GM19043 (cell line): ENCODE measurements around the gene RAB27B.

ENCODE experiments used
- ATAC-seq: cut with Tn5 transposase; IDR thresholded peaks from one replicate; pipeline ENCODE4 v1.9.1; 2021; ENCODE audit warnings: low read depth; ENCODE audit not compliant: unreplicated experiment

RAB27B gene

GRCh38 chr18:54859667-54860421 is 31.6 kb downstream of the RAB27B start:
- no peak for ATAC-seq

GRCh38 chr18:54860941-54861340 is 32.7 kb downstream of the RAB27B start:
- no peak for ATAC-seq

GRCh38 chr18:54867131-54867530 is 38.9 kb downstream of the RAB27B start:
- no peak for ATAC-seq

GRCh38 chr18:54871231-54871630 is 43.0 kb downstream of the RAB27B start:
- ATAC-seq: no peak

- no peak for ATAC-seq
Measured at GRCh38 chr18:54872681-54873080, 44.4 kb downstream of the RAB27B start.

GRCh38 chr18:54873884-54874255 is 45.6 kb downstream of the RAB27B start:
- ATAC-seq: no peak

GRCh38 chr18:54875063-54875462 is 46.8 kb downstream of the RAB27B start:
- no peak for ATAC-seq

- ATAC-seq: no peak
Measured at GRCh38 chr18:54877076-54877475, 48.8 kb downstream of the RAB27B start.

- ATAC-seq: no peak
Measured at GRCh38 chr18:54878159-54878622, 49.9 kb downstream of the RAB27B start.

GRCh38 chr18:54878659-54879358 is 50.5 kb downstream of the RAB27B start:
- no peak for ATAC-seq

- ATAC-seq: no peak
Measured at GRCh38 chr18:54879691-54880090, 51.4 kb downstream of the RAB27B start.

- no peak for ATAC-seq
Measured at GRCh38 chr18:54880395-54881105, 52.3 kb downstream of the RAB27B start.

GRCh38 chr18:54881229-54881768 is 53.0 kb downstream of the RAB27B start:
- no peak for ATAC-seq

GRCh38 chr18:54882318-54882717 is 54.0 kb downstream of the RAB27B start:
- ATAC-seq: no peak

GRCh38 chr18:54883816-54884604 is 55.7 kb downstream of the RAB27B start:
- ATAC-seq: no peak

- ATAC-seq: no peak
Measured at GRCh38 chr18:54888378-54888777, 60.1 kb downstream of the RAB27B start.

- ATAC-seq: no peak
Measured at GRCh38 chr18:54888933-54889332, 60.7 kb downstream of the RAB27B start.

GRCh38 chr18:54899500-54899899 is 71.2 kb downstream of the RAB27B start:
- no peak for ATAC-seq

- ATAC-seq: no peak
Measured at GRCh38 chr18:54900290-54900689, 72.0 kb downstream of the RAB27B start.

GRCh38 chr18:54904581-54904980 is 76.3 kb downstream of the RAB27B start:
- no peak for ATAC-seq
